ENCODE measurements around the gene RPL36.
A peak's percentile ranks its signal among the peaks of the same experiment; 100 is the strongest.

RPL36 gene

DNA sequence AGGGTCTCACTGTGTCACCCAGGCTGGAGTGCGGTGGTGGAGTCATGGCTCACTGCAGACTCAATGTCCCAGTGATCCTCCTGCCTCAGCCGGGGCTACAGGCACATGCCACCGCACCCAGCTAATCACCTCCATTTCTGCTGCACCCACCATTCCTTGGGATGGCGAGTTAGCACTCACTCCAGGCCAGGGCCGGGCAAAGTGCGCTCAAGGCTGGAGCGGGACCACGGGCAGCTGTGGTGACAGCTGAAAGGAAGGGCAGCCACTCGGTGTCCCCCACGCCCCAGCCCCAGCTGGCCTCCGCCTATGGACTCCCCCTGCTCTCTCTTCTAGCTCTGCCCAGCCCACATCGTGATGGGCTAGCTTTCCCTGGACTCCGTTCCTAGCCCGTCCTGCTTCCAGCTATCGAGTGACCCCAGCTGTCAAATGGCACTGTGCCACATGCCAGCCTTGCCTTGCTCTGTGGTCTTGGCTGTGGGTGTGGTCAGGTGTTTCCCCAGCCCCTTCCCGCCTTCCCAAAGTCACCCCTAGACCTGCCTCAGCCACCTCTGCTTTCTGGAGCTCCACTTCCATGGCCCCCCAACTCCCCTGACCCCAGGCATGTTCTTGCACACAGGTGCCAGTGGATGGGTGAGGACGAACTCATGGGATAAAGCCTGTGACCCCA, 13.9 kb upstream of the RPL36 start:
- Histone ChIP-seq H3K9ac (ENCODE audit: low read length) (no peak overlapping the region), H3K36me3 (ENCODE audit: control insufficient read depth, insufficient read depth, low read length) (no peaks in the 10 kb centered on the region), H3K27me3 (ENCODE audit: control insufficient read depth, insufficient read depth, low read length) (no peaks in the 10 kb centered on the region), H3K4me3 (ENCODE audit: low read length) (no peak overlapping the region), H3K9me3 (ENCODE audit: control insufficient read depth, low read length) (no peaks in the 10 kb centered on the region), H3K4me1 (ENCODE audit: control insufficient read depth, insufficient read depth, low read length) (peaks cover 15% of the 10 kb centered on the region)

DNA sequence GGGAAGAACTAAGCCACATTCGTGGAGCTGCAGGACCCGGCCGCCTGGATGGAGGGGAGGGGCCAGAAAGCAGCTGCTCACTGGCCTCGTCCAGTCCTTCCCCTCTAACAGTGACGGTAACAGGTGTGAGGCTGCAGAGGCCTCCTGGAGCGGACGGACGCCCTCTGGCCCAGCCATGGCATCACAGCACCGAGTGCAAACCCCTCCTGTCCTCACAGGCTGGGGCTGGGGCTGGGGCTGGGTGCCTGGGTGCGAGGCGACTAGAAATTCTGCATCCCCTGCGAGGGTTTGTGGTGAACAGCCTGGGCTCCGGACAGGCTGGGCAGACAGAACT, 13.4 kb upstream of the RPL36 start:
- H3K9me3 ChIP-seq (ENCODE audit: control insufficient read depth, low read length): no peaks in the 10 kb centered on the region
- no peaks in the 10 kb centered on the region for H3K27me3 ChIP-seq (ENCODE audit: control insufficient read depth, insufficient read depth, low read length)
- no peaks in the 10 kb centered on the region for H3K36me3 ChIP-seq (ENCODE audit: control insufficient read depth, insufficient read depth, low read length)
- H3K4me3 ChIP-seq (ENCODE audit: low read length): no peak overlapping the region
- no peak overlapping the region for H3K9ac ChIP-seq (ENCODE audit: low read length)
- H3K4me1 ChIP-seq (ENCODE audit: control insufficient read depth, insufficient read depth, low read length): peaks cover 15% of the 10 kb centered on the region

DNA sequence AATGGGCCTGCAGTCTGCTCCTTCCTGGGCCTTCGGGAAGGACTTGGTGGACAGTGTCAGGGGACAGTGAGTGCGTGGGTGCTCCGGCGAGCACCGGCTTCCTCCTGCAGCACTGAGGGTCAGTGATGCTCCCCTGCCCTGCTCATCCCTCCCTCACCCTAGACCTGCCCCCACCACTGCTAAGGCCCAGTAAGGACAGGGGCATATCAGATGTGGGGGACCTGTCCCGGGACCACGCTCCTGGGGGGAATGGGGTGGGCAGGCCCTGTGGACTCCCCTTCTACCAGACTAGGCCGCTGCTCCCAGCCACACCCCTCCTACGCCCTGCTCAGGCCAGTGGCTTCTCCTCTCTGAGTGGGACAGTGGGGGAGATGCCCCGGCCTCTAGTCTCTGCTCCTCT, 13.0 kb upstream of the RPL36 start:
- no peak overlapping the region for H3K4me3 ChIP-seq (ENCODE audit: low read length)
- H3K9ac ChIP-seq (ENCODE audit: low read length): no peak overlapping the region
- H3K9me3 ChIP-seq (ENCODE audit: control insufficient read depth, low read length): no peaks in the 10 kb centered on the region
- H3K36me3 ChIP-seq (ENCODE audit: control insufficient read depth, insufficient read depth, low read length): no peaks in the 10 kb centered on the region
- peaks cover 15% of the 10 kb centered on the region for H3K4me1 ChIP-seq (ENCODE audit: control insufficient read depth, insufficient read depth, low read length)
- H3K27me3 ChIP-seq (ENCODE audit: control insufficient read depth, insufficient read depth, low read length): no peaks in the 10 kb centered on the region

DNA sequence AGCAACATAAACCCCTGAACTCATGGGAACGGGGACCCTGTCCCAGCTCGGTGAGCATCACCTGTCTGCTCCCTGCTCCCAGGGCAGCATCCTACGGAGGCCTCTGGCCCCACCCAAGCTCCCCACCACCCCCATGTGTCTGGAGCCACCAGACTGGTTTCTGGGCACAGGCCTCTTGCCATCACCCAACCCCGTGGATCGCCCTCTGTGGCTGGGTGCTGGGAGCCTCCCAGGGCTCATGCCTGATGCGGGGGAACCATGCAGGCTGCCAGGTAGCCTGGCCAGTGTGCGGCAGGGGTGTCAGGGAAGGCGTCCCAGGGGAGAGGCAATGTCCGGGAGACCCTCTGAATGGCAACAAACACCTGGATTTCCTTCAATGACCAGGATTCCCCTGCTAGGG, 12.5 kb upstream of the RPL36 start:
- Histone ChIP-seq H3K4me3 (ENCODE audit: low read length) (no peak overlapping the region), H3K27me3 (ENCODE audit: control insufficient read depth, insufficient read depth, low read length) (no peaks in the 10 kb centered on the region), H3K9me3 (ENCODE audit: control insufficient read depth, low read length) (no peaks in the 10 kb centered on the region), H3K36me3 (ENCODE audit: control insufficient read depth, insufficient read depth, low read length) (no peaks in the 10 kb centered on the region), H3K9ac (ENCODE audit: low read length) (no peak overlapping the region), H3K4me1 (ENCODE audit: control insufficient read depth, insufficient read depth, low read length) (peaks cover 15% of the 10 kb centered on the region)

DNA sequence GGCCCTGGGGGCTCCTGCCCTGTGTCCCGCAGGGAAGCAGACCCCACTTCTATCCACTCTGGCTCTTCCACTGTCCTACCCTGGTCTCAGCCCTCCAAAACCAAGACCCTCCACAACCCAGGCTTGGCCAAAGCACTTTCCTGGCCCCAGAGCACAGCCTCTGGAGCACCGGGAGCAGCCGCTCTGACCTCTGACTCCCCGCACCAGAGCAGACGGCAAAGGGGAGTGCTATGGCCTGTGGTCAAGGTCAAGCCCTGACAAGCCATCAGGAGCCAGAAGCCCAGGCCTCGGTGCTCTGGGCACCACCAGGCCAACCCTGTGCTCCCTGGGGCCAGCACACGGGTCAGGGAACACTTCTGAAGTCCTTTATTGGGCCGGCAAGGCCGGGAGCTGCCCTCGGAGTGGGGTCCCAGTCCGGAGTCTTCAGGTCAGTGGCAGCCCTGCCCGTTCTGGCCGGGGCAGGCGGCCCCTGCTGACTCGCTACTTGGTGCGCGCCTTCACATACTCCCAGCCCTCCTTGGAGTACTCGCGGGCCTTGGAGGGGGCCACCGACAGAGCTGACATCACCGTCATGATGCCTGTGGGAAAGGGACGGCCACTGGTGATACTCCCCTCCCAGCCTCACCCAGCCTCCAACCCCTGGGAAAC, 11.9 kb upstream of the RPL36 start:
- peaks cover 15% of the 10 kb centered on the region for H3K4me1 ChIP-seq (ENCODE audit: control insufficient read depth, insufficient read depth, low read length)
- no peaks in the 10 kb centered on the region for H3K9me3 ChIP-seq (ENCODE audit: control insufficient read depth, low read length)
- no peak overlapping the region for H3K9ac ChIP-seq (ENCODE audit: low read length)
- H3K4me3 ChIP-seq (ENCODE audit: low read length): no peak overlapping the region
- H3K27me3 ChIP-seq (ENCODE audit: control insufficient read depth, insufficient read depth, low read length): no peaks in the 10 kb centered on the region
- no peaks in the 10 kb centered on the region for H3K36me3 ChIP-seq (ENCODE audit: control insufficient read depth, insufficient read depth, low read length)

DNA sequence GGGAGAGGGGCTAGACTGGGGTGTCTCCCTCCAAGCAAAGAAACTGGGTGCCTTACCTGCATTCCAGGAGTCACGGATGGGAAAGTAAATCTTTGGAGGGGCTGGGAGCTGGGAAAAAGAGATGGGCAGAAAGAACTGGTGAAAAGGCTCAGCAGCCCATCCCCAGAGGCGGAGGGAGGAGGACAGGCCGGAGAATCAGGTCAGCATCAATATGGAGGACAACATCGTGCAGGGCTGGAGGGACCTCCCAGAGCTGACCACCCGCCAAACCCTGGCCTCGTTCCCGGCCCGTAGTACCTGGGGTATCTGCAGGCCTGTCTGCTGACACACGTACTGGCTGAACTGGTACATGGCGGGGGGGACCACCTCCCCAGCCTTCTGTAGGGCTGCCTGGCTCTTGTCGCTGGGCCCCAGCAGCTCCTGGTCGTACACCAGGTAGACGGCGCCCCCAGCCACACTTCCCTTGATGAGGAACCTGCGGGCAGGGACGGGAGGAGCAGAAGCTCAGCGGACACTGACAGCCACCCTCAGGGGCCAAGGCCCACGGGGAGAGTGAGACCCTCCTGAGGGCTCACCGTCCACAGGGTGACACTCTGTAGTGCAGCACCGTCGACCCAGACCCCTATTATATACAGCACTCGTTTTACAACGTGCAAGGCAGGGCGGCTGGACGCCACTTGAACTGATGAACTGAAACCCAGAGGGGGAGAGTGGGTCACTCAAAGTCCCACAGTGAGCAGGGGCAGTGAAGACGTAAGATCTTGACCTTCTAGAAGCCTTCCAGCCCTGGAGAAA, 10.6 kb upstream of the RPL36 start:
- Histone ChIP-seq H3K9ac (ENCODE audit: low read length) (peak overlapping the region; percentile 88), H3K4me1 (ENCODE audit: control insufficient read depth, insufficient read depth, low read length) (peaks cover 15% of the 10 kb centered on the region), H3K4me3 (ENCODE audit: low read length) (peak overlapping the region; percentile 92), H3K9me3 (ENCODE audit: control insufficient read depth, low read length) (no peaks in the 10 kb centered on the region), H3K27me3 (ENCODE audit: control insufficient read depth, insufficient read depth, low read length) (no peaks in the 10 kb centered on the region), H3K36me3 (ENCODE audit: control insufficient read depth, insufficient read depth, low read length) (no peaks in the 10 kb centered on the region)

DNA sequence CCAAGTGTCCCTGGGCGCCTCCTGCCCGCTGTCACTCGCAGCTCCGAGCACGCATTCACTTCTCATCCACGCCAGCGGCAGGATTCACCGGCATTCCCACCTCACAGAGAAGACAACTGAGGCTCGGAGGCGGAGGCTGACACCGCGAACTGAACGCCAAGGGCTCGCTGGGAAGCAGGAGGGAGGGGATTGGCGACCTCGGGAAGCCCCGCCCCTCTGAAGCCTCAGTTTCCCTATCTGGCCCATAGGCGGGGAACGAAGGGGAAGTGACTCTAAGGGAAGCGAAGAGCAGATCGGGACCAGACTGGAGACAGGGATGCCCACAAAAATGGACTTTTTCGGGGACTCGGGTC, 10.0 kb upstream of the RPL36 start:
- H3K4me3 ChIP-seq (ENCODE audit: low read length): peak overlapping the region; percentile 92

DNA sequence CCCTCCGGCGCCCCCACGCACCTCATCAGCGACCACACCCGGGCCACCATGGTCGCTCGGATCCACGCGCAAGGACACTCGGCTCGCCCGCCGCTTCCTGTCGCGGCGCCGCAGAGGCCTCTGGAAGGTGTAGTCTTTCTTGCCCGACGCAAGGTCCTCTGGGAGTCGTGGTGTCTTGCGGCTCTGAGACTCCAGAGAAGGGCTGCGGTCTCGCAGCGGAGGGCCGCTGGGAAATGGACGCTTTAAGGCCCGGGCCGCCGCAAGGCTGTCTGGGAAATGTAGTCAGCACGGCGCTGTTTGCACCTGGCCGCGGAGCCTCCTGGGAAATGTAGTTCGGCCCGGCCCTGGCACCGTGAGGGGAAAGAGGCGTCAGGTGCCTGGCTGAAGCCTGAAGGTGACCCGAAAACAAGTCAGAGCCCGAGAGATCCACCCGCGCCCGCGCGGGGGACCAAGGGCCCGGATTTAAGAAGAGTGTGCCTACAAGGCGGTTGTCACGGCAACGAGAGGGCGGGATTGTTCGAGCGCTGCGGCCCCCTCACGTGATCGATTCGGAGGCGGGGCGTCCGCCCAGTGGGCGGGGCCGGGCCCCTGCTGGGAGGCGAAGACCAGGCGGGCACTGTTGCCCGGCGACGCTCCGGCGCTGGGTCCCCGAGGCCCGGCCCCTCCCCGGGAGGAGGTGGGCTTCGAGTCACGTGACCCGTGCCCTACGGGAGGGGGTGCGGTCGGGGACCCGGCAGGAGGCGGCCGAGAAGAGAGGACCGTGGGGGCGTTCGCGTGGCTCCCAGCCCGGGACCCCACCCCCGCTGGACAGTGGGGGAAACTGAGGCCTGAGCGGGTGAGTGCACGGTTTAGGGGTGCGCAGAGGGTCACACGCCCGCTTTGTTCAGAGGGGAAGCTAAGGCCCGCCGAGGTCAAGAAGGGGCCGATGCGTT, 9.4 kb upstream of the RPL36 start, which contains the start of the genes HSD11B1L and MICOS13:
Gene HSD11B1L, plus strand, starts transcription at position 591 of the 932 bp plus-strand sequence. CDS start 3,806 bp downstream, outside the sequence.
Gene MICOS13, minus strand, starts transcription at position 80 of the 932 bp plus-strand sequence. Its CDS starts 30 bp downstream, at position 50.
- Histone ChIP-seq H3K4me1 (ENCODE audit: control insufficient read depth, insufficient read depth, low read length) (peaks cover 15% of the 10 kb centered on the region), H3K9me3 (ENCODE audit: control insufficient read depth, low read length) (no peaks in the 10 kb centered on the region), H3K36me3 (ENCODE audit: control insufficient read depth, insufficient read depth, low read length) (no peaks in the 10 kb centered on the region), H3K27me3 (ENCODE audit: control insufficient read depth, insufficient read depth, low read length) (no peaks in the 10 kb centered on the region), H3K9ac (ENCODE audit: low read length) (peak within 1 kb of the TSS; percentile 88), H3K4me3 (ENCODE audit: low read length) (peak within 1 kb of the TSS; percentile 92)

More for the DNA sequence above, 10.0 kb upstream of the RPL36 start:
- no peaks in the 10 kb centered on the region for H3K9me3 ChIP-seq (ENCODE audit: control insufficient read depth, low read length)
- peaks cover 15% of the 10 kb centered on the region for H3K4me1 ChIP-seq (ENCODE audit: control insufficient read depth, insufficient read depth, low read length)
- no peaks in the 10 kb centered on the region for H3K36me3 ChIP-seq (ENCODE audit: control insufficient read depth, insufficient read depth, low read length)
- no peaks in the 10 kb centered on the region for H3K27me3 ChIP-seq (ENCODE audit: control insufficient read depth, insufficient read depth, low read length)
- H3K9ac ChIP-seq (ENCODE audit: low read length): peak overlapping the region; percentile 88

DNA sequence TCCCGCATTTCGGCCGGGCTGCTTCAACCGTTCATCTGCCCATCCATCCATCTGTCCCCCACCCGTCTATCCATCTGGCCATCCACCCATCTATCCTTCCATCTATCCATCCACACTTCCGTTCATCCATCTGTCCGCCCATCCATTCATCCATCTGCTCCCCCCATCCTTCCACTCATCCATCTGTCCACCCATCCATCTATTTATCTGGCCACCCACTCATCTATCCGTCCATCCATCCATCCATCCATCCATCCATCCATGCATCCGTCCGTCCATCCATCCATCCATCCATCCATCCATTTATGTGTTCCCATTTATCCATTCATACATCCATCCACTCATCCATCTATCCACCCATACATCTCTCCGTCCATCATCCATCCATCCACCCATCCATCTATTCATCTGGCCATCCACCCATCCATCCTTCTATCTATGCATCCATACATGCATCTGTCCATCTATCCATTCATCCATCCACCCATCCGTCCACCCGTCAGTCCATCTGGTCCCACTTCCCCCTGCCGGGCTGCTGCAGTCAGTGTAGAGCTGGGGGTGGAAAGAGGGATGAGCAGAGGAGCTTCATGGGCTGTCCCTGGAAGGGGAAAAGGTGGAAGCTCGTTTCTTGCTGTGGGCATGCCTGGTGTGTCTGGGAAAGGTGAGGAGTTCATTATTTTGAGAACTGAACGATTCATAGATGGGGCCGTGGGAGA, 8.5 kb upstream of the RPL36 start:
- H3K4me3 ChIP-seq (ENCODE audit: low read length): peak overlapping the region; percentile 41
- H3K9ac ChIP-seq (ENCODE audit: low read length): peak overlapping the region; percentile 88
- no peaks in the 10 kb centered on the region for H3K27me3 ChIP-seq (ENCODE audit: control insufficient read depth, insufficient read depth, low read length)
- H3K9me3 ChIP-seq (ENCODE audit: control insufficient read depth, low read length): no peaks in the 10 kb centered on the region
- peaks cover 18% of the 10 kb centered on the region for H3K4me1 ChIP-seq (ENCODE audit: control insufficient read depth, insufficient read depth, low read length)
- H3K36me3 ChIP-seq (ENCODE audit: control insufficient read depth, insufficient read depth, low read length): no peaks in the 10 kb centered on the region

DNA sequence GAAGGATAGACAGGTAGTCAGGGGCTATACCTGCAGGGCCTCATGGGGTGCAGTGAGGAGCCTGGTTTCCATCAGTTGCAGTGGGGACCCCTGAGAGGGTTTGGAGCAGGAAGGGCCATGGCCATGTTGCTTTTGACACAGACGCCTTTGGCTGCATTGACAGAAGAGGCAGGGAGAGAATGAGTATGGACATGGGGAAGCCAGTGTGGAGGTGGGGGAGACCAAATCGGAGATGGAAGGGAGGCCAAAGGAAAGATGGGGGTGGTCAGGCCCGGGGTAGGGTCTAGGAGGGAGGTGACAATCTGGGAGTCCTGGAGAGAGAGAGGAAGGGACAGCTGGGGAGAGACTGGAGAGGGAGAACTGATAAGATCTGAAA, 8.0 kb upstream of the RPL36 start:
- Histone ChIP-seq H3K9ac (ENCODE audit: low read length) (no peak overlapping the region), H3K27me3 (ENCODE audit: control insufficient read depth, insufficient read depth, low read length) (no peaks in the 10 kb centered on the region), H3K4me3 (ENCODE audit: low read length) (no peak overlapping the region), H3K9me3 (ENCODE audit: control insufficient read depth, low read length) (no peaks in the 10 kb centered on the region), H3K36me3 (ENCODE audit: control insufficient read depth, insufficient read depth, low read length) (no peaks in the 10 kb centered on the region), H3K4me1 (ENCODE audit: control insufficient read depth, insufficient read depth, low read length) (peaks cover 18% of the 10 kb centered on the region)

DNA sequence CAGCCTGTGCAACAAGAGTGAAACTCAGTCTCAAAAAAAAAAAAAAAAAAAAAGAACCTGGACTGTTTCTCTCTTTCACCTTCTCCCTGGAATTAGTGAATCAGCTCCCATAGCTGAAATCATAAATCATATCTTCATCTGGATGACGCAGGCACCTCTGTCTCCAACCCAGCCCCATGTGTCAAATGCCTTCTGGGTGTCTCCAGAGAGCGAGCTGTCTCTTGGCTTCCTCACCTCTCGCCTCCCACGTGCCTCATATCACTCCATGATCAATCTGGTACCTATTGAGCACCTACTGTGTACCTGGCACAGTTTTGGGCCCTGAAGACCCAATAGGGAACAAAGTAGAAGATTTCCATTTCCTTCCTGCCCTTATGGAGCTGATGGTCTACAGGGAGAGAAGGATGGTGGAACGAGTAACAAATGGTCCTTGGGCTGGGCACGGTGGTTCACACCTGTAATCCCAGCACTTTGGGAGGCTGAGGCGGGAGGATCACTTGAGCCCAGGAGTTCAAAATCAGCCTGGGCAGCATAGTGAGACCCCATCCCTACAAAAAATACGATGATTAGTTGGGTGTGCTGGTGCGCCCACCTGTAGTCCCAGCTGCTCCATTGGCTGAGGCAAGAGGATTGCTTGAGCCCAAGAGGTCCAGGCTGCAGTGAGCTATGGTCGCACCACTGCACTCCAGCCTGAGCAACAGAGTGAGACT, 6.8 kb upstream of the RPL36 start:
- peaks cover 18% of the 10 kb centered on the region for H3K4me1 ChIP-seq (ENCODE audit: control insufficient read depth, insufficient read depth, low read length)
- no peaks in the 10 kb centered on the region for H3K27me3 ChIP-seq (ENCODE audit: control insufficient read depth, insufficient read depth, low read length)
- no peak overlapping the region for H3K9ac ChIP-seq (ENCODE audit: low read length)
- H3K4me3 ChIP-seq (ENCODE audit: low read length): no peak overlapping the region
- H3K36me3 ChIP-seq (ENCODE audit: control insufficient read depth, insufficient read depth, low read length): no peaks in the 10 kb centered on the region
- no peaks in the 10 kb centered on the region for H3K9me3 ChIP-seq (ENCODE audit: control insufficient read depth, low read length)
